OCI-LY7 (cell line): ENCODE results near the gene NPY5R. TPM values are rescaled to one million over a fixed set of nuclear protein-coding genes. Genes with fewer than 3 reads are reported as not detected.

Experiments
- BruUV-seq: library from RNA; stranded (reverse); fragments of 400-500 nt; replicated peaks from 2 replicates; lab custom pipeline; 2021; lab: Mats Ljungman, UMichigan
- CTCF ChIA-PET: fragments of 300-600 bp; sonication (Branson Sonifier 250); formaldehyde crosslinking; loops from one replicate; lab custom pipeline; 2022; ENCODE audit warnings: antibody characterized with exemption; ENCODE audit not compliant: unreplicated experiment; lab: Charles Lee
- POLR2A ChIA-PET: fragments of 300-600 bp; sonication (Branson Sonifier 250); formaldehyde crosslinking; loops from one replicate; lab custom pipeline; 2022; ENCODE audit warnings: antibody characterized with exemption; lab: Charles Lee
- DNase-seq: peaks from one replicate; pipeline ENCODE4 v3.0.0-alpha.2; 2015; ENCODE audit warnings: low spot score
- H2AFZ ChIP-seq: fragments of 200-600 bp; sonication (generic), shearing (Covaris generic); 2 replicates; pipeline ENCODE4 v1.6.1; 2014; ENCODE audit warnings: mild to moderate bottlenecking, antibody characterized with exemption, low read length, moderate library complexity
- H3K27ac ChIP-seq: fragments of 200-600 bp; sonication (generic); 2 replicates; pipeline ENCODE4 v1.5.1; 2014; ENCODE audit warnings: mixed run types, low read depth, mild to moderate bottlenecking, moderate library complexity, low read length, inconsistent platforms; ENCODE audit not compliant: poor library complexity, severe bottlenecking
- H3K36me3 ChIP-seq: fragments of 200-600 bp; sonication (generic); 2 replicates; pipeline ENCODE4 v1.6.1; 2014; ENCODE audit warnings: mild to moderate bottlenecking, antibody characterized with exemption, low read length, moderate library complexity, mixed read lengths; ENCODE audit not compliant: insufficient read depth
- H3K4me1 ChIP-seq: fragments of 200-600 bp; sonication (generic); 2 replicates; pipeline ENCODE4 v1.5.1; 2014; ENCODE audit warnings: mild to moderate bottlenecking, low read length; ENCODE audit not compliant: insufficient read depth, poor library complexity, severe bottlenecking
- H3K4me2 ChIP-seq: fragments of 200-600 bp; sonication (generic); 2 replicates; pipeline ENCODE4 v1.6.1; 2014; ENCODE audit warnings: mild to moderate bottlenecking, low read length
- H3K4me3 ChIP-seq: fragments of 200-600 bp; sonication (generic); 2 replicates; pipeline ENCODE4 v1.5.1; 2014; ENCODE audit warnings: mild to moderate bottlenecking, low read depth, low read length; ENCODE audit not compliant: poor library complexity, severe bottlenecking
- H3K79me2 ChIP-seq: fragments of 200-600 bp; sonication (generic); 2 replicates; pipeline ENCODE4 v1.6.1; 2016; ENCODE audit warnings: low read depth, mild to moderate bottlenecking, low read length, moderate library complexity, mixed read lengths; ENCODE audit not compliant: insufficient read depth
- H3K9me2 ChIP-seq: fragments of 200-600 bp; sonication (generic); 2 replicates; pipeline ENCODE4 v1.6.1; 2016; ENCODE audit warnings: mild to moderate bottlenecking, low read length, mixed read lengths; ENCODE audit not compliant: insufficient read depth
- H3K9me3 ChIP-seq: fragments of 200-600 bp; sonication (generic); 2 replicates; pipeline ENCODE4 v1.6.1; 2014; ENCODE audit warnings: mild to moderate bottlenecking, mixed run types, low read length, mixed read lengths
- H4K20me1 ChIP-seq: fragments of 200-600 bp; sonication (generic); 2 replicates; pipeline ENCODE4 v1.6.1; 2014; ENCODE audit warnings: mild to moderate bottlenecking, antibody characterized with exemption, low read length, moderate library complexity, mixed read lengths; ENCODE audit not compliant: insufficient read depth
- CTCF ChIP-seq: fragments of 200-600 bp; sonication (generic); conservative IDR thresholded peaks from 2 replicates; pipeline ENCODE4 v1.5.1; 2014; ENCODE audit warnings: mild to moderate bottlenecking, antibody characterized with exemption, low read length, moderate library complexity, mixed read lengths
- EZH2phosphoT487 ChIP-seq: fragments of 200-600 bp; sonication (generic); IDR thresholded peaks from 2 replicates; pipeline ENCODE4 v1.6.1; 2018; ENCODE audit warnings: low read depth, borderline replicate concordance, mild to moderate bottlenecking, mixed run types, antibody characterized with exemption, low read length, moderate library complexity, mixed read lengths
- intact Hi-C: fragments of 100-400 bp; cut with micrococcal nuclease; formaldehyde crosslinking; loops from one replicate; pipeline ENCODE4 v1.10.0; 2022; ENCODE audit not compliant: unreplicated experiment
- total RNA-seq, 2 experiments: library from RNA; depleted of rRNA in 1 of 2; stranded (reverse); fragments of >200 nt in 1 of 2; shearing (Covaris generic) in 1 of 2; gene quantifications; 2 replicates each; pipeline ENCODE4 v1.2.3, GENCODE V29; 2014 to 2022

NPY5R gene
- total RNA-seq, 2 experiments from 2014 or later: not detected

GRCh38 chr4:163303069-163303468, 40.6 kb upstream of the NPY5R start:
- H3K4me2 ChIP-seq: no peak overlapping the region
- no peak overlapping the region for H2AFZ ChIP-seq
- no peaks in the 10 kb centered on the region for H4K20me1 ChIP-seq
- ChIA-PET CTCF (no interaction called here), POLR2A (no interaction called here)
- intact Hi-C loops: no loop called here
- no peaks in the 10 kb centered on the region for H3K36me3 ChIP-seq
- H3K79me2 ChIP-seq: no peaks in the 10 kb centered on the region
- H3K4me3 ChIP-seq: no peak overlapping the region
- H3K9me2 ChIP-seq: no peaks in the 10 kb centered on the region
- no peaks in the 10 kb centered on the region for H3K4me1 ChIP-seq
- DNase-seq: no peak
- TF ChIP-seq CTCF: no peak
- no peak for TF ChIP-seq EZH2phosphoT487
- no peak overlapping the region for H3K27ac ChIP-seq
- H3K9me3 ChIP-seq: no peaks in the 10 kb centered on the region
- no TSS peak for BruUV-seq

- H3K9me2 ChIP-seq: no peaks in the 10 kb centered on the region
- H3K4me3 ChIP-seq: no peak overlapping the region
- no peaks in the 10 kb centered on the region for H3K9me3 ChIP-seq
- H3K27ac ChIP-seq: no peak overlapping the region
- H3K36me3 ChIP-seq: no peaks in the 10 kb centered on the region
- TF ChIP-seq CTCF (no peak), EZH2phosphoT487 (no peak)
- DNase-seq: no peak
- no peak overlapping the region for H3K4me2 ChIP-seq
- no peaks in the 10 kb centered on the region for H3K4me1 ChIP-seq
- no peaks in the 10 kb centered on the region for H3K79me2 ChIP-seq
- intact Hi-C loops: no loop called here
- ChIA-PET POLR2A (no interaction called here), CTCF (no interaction called here)
- no peaks in the 10 kb centered on the region for H4K20me1 ChIP-seq
- no TSS peak for BruUV-seq
- H2AFZ ChIP-seq: no peak overlapping the region
These were observed 34.2 kb upstream of the NPY5R start for GRCh38 chr4:163309466-163309865.

DNA sequence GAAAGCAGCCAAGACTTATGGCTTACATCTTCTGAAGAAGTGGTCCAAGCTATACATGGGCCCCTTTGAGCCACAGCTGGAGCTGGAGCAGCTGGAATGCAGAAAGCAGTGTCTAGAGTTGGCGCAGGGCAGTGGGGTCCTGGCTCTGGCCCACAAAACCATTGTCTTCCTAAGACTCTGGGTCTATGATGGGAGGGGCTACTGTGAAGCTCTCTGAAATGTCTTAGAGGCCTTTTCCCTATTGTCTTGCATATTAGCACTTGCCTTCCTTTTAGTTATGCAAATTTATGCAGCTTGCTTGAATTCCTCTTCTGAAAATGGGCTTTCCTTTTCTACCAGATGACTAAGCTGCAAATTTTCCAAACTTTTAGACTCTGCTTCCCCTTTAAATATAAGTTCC, 26.6 kb upstream of the NPY5R start:
- POLR2A ChIA-PET: no interaction called here
- H2AFZ ChIP-seq: no peak overlapping the region
- H3K4me2 ChIP-seq: no peak overlapping the region
- intact Hi-C loops: no loop called here
- H3K79me2 ChIP-seq: no peaks in the 10 kb centered on the region
- no peaks in the 10 kb centered on the region for H3K4me1 ChIP-seq
- DNase-seq: no peak
- H3K36me3 ChIP-seq: no peaks in the 10 kb centered on the region
- no peak overlapping the region for H3K4me3 ChIP-seq
- H3K27ac ChIP-seq: no peak overlapping the region
- no peaks in the 10 kb centered on the region for H4K20me1 ChIP-seq
- CTCF ChIA-PET: no interaction called here
- no peaks in the 10 kb centered on the region for H3K9me3 ChIP-seq
- BruUV-seq: no TSS peak
- no peaks in the 10 kb centered on the region for H3K9me2 ChIP-seq
- TF ChIP-seq EZH2phosphoT487 (no peak), CTCF (no peak)
